MM.1S (cell line): Measurements from ENCODE around the gene EIF3CL.
"Not testable (repeated sequence)": the region's sequence is repeated elsewhere in the genome, so short reads cannot be mapped to it uniquely, and the experiment has no call there.

ENCODE experiments used
- DNase-seq: peaks from one replicate; pipeline ENCODE4 v3.0.0-alpha.2; 2015
- H2AFZ ChIP-seq: fragments of 300-600 bp; sonication (generic); 2 replicates; pipeline ENCODE4 v1.6.0; 2016; ENCODE audit warnings: antibody characterized with exemption, low read length
- H3F3A ChIP-seq: fragments of 300-600 bp; sonication (generic); 2 replicates; pipeline ENCODE4 v1.6.1; 2016; ENCODE audit warnings: mild to moderate bottlenecking, antibody characterized with exemption, low read length, moderate library complexity, mixed read lengths; ENCODE audit not compliant: insufficient read depth
- H3K27ac ChIP-seq: fragments of 300-600 bp; sonication (generic); 2 replicates; pipeline ENCODE4 v1.5.1; 2016; ENCODE audit warnings: mild to moderate bottlenecking, low read length
- H3K27me3 ChIP-seq: fragments of 300-600 bp; sonication (generic); replicated peaks from 2 replicates; pipeline ENCODE4 v1.6.0; 2016; ENCODE audit warnings: low read length; ENCODE audit not compliant: insufficient read depth
- H3K36me3 ChIP-seq: fragments of 300-600 bp; sonication (generic); replicated peaks from 2 replicates; pipeline ENCODE4 v1.6.1; 2016; ENCODE audit warnings: mild to moderate bottlenecking, low read length, mixed read lengths; ENCODE audit not compliant: insufficient read depth
- H3K4me1 ChIP-seq: fragments of 300-600 bp; sonication (generic); 2 replicates; pipeline ENCODE4 v1.6.1; 2016; ENCODE audit warnings: low read length, mixed read lengths
- H3K4me2 ChIP-seq: fragments of 300-600 bp; sonication (generic); 2 replicates; pipeline ENCODE4 v1.6.0; 2016; ENCODE audit warnings: low read depth, low read length
- H3K4me3 ChIP-seq: fragments of 300-600 bp; sonication (generic); 2 replicates; pipeline ENCODE4 v1.5.1; 2016; ENCODE audit warnings: low read length, mixed read lengths
- H3K79me2 ChIP-seq: fragments of 300-600 bp; sonication (generic); 2 replicates; pipeline ENCODE4 v1.6.1; 2016; ENCODE audit warnings: mixed run types, low read length, mixed read lengths
- H3K9ac ChIP-seq: fragments of 300-600 bp; sonication (generic); 2 replicates; pipeline ENCODE4 v1.6.1; 2016; ENCODE audit warnings: low read length, mixed read lengths
- H3K9me2 ChIP-seq: fragments of 300-600 bp; sonication (generic); replicated peaks from 2 replicates; pipeline ENCODE4 v1.6.1; 2016; ENCODE audit warnings: mild to moderate bottlenecking, low read length, mixed read lengths; ENCODE audit not compliant: insufficient read depth
- H3K9me3 ChIP-seq: fragments of 300-600 bp; sonication (generic); replicated peaks from 2 replicates; pipeline ENCODE4 v1.6.1; 2016; ENCODE audit warnings: mild to moderate bottlenecking, low read length, mixed read lengths; ENCODE audit not compliant: insufficient read depth
- H4K20me1 ChIP-seq: fragments of 300-600 bp; sonication (generic); 2 replicates; pipeline ENCODE4 v1.6.1; 2016; ENCODE audit warnings: mild to moderate bottlenecking, low read length, moderate library complexity, mixed read lengths; ENCODE audit not compliant: insufficient read depth

Gene EIF3CL

GRCh38 chr16:28375115-28375514 is 28.5 kb downstream of the EIF3CL start:
- H3K9me3 ChIP-seq, H4K20me1 ChIP-seq, H3K9me2 ChIP-seq, H3F3A ChIP-seq, H3K9ac ChIP-seq, H3K27me3 ChIP-seq, H3K27ac ChIP-seq, H2AFZ ChIP-seq, H3K36me3 ChIP-seq, H3K4me1 ChIP-seq, H3K4me2 ChIP-seq, H3K79me2 ChIP-seq, H3K4me3 ChIP-seq, DNase-seq: not testable (repeated sequence)

GRCh38 chr16:28374281-28374680 is 29.4 kb downstream of the EIF3CL start:
- not testable (repeated sequence) for H4K20me1 ChIP-seq, H3K9ac ChIP-seq, H2AFZ ChIP-seq, H3K9me2 ChIP-seq, H3K4me3 ChIP-seq, H3K4me2 ChIP-seq, H3K9me3 ChIP-seq, H3K4me1 ChIP-seq, H3K27ac ChIP-seq, H3K79me2 ChIP-seq, H3K27me3 ChIP-seq, H3K36me3 ChIP-seq, DNase-seq, H3F3A ChIP-seq

- H3K9me3 ChIP-seq, H3K27ac ChIP-seq, H3F3A ChIP-seq, DNase-seq, H4K20me1 ChIP-seq, H3K4me3 ChIP-seq, H3K4me2 ChIP-seq, H3K27me3 ChIP-seq, H3K79me2 ChIP-seq, H3K36me3 ChIP-seq, H3K4me1 ChIP-seq, H3K9ac ChIP-seq, H3K9me2 ChIP-seq, H2AFZ ChIP-seq: not testable (repeated sequence)
These were observed 35.7 kb downstream of the EIF3CL start for GRCh38 chr16:28367926-28368325.

GRCh38 chr16:28364268-28365173 is 39.1 kb downstream of the EIF3CL start:
- H3K27me3 ChIP-seq, H3F3A ChIP-seq, H3K27ac ChIP-seq, DNase-seq, H3K4me3 ChIP-seq, H3K79me2 ChIP-seq, H3K9ac ChIP-seq, H3K4me2 ChIP-seq, H3K36me3 ChIP-seq, H2AFZ ChIP-seq, H4K20me1 ChIP-seq, H3K4me1 ChIP-seq, H3K9me2 ChIP-seq, H3K9me3 ChIP-seq: not testable (repeated sequence)

- H4K20me1 ChIP-seq, H3K79me2 ChIP-seq, H3K4me2 ChIP-seq, H3K4me1 ChIP-seq, H3K9ac ChIP-seq, H3F3A ChIP-seq, H3K36me3 ChIP-seq, H3K4me3 ChIP-seq, DNase-seq, H3K9me2 ChIP-seq, H3K27ac ChIP-seq, H2AFZ ChIP-seq, H3K27me3 ChIP-seq, H3K9me3 ChIP-seq: not testable (repeated sequence)
These were observed 40.2 kb downstream of the EIF3CL start, which contains the start of gene NPIPB6 for GRCh38 chr16:28363408-28363807. NPIPB6 (minus strand) TSS chr16:28363508; CDS start chr16:28362822, 686 bp downstream.

GRCh38 chr16:28362600-28362999 is 41.0 kb downstream of the EIF3CL start:
- H3K9me2 ChIP-seq, H3K4me1 ChIP-seq, DNase-seq, H3K9ac ChIP-seq, H3K9me3 ChIP-seq, H3K79me2 ChIP-seq, H3K27ac ChIP-seq, H3K4me3 ChIP-seq, H3F3A ChIP-seq, H4K20me1 ChIP-seq, H3K36me3 ChIP-seq, H3K27me3 ChIP-seq, H2AFZ ChIP-seq, H3K4me2 ChIP-seq: not testable (repeated sequence)

GRCh38 chr16:28338230-28338629 is 65.4 kb downstream of the EIF3CL start:
- H4K20me1 ChIP-seq, H3K9me3 ChIP-seq, H3K4me1 ChIP-seq, H3K9me2 ChIP-seq, H3F3A ChIP-seq, H3K4me2 ChIP-seq, H3K36me3 ChIP-seq, H2AFZ ChIP-seq, H3K79me2 ChIP-seq, H3K4me3 ChIP-seq, H3K27me3 ChIP-seq, H3K9ac ChIP-seq: not testable (repeated sequence)
- peak overlapping the region; percentile 67; the same call in 1 of the 2 replicates for H3K27ac ChIP-seq
- DNase-seq = peak; percentile 57
